ENCODE data around the gene FOXQ1.

The FOXQ1 gene

DNA sequence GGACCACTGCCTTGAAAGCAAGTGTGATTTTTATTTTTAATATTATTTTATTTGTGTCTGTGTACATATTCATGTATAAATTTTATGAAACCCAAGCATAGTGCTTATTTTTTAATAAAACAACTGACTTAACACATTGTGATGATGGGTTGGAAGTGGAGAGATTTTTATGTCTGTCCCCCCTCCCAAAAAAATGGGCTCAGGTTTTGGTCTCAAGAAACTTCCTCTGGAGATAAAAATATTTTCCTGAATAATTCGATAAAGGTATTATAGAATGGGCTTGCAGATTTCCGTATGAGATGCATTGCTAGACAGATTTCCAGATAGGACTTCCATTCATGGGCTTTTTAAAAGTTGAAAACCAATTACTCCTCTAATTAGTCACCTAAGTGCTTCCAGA, 2.7 kb downstream of the FOXQ1 start:
- H3K4me1 ChIP-seq (ENCODE audit: control insufficient read depth, insufficient read depth, low read length) = no peaks in the 10 kb centered on the region
- CTCF ChIA-PET = interaction anchor here (0.9 kb wide), 1 partner anchor 402 kb away, joined by 4 read pairs; no protein-coding TSS in a partner anchor
- H3K9me3 ChIP-seq (ENCODE audit: control insufficient read depth, insufficient read depth, low read depth, low read length) = no peaks in the 10 kb centered on the region
- H3K4me3 ChIP-seq (ENCODE audit: low read depth, low read length) = no peak overlapping the region
- no peak overlapping the region for H3K27ac ChIP-seq (ENCODE audit: extremely low read depth, low read depth, low read length)
- no peaks in the 10 kb centered on the region for H3K36me3 ChIP-seq (ENCODE audit: control insufficient read depth in 2 of 2, insufficient read depth in 1 of 2, low read length in 2 of 2)
- POLR2A ChIA-PET = no interaction called here
- TF ChIP-seq ZNF777 (tag by site-specific recombination; IDR thresholded peaks at IDR 0.05; ENCODE audit: borderline replicate concordance) = no peak
- TF ChIP-seq PRDM1 (tag by site-specific recombination; IDR thresholded peaks at IDR 0.05) = no peak
- TF ChIP-seq ZNF404 (tag by site-specific recombination; IDR thresholded peaks at IDR 0.05) = no peak
- no peak for TF ChIP-seq ZNF571 (tag by site-specific recombination; IDR thresholded peaks at IDR 0.05)
- no peak for TF ChIP-seq GFI1B (tag by site-specific recombination; IDR thresholded peaks at IDR 0.05)
- no peak for TF ChIP-seq REPIN1 (tag by site-specific recombination; IDR thresholded peaks at IDR 0.05; ENCODE audit: low read depth)
- no peak for TF ChIP-seq ZNF791 (tag by site-specific recombination; IDR thresholded peaks at IDR 0.05)

GRCh38 chr6:1315201-1315559, 3.3 kb downstream of the FOXQ1 start:
- Histone ChIP-seq H3K4me1 (ENCODE audit: control insufficient read depth, insufficient read depth, low read length) (no peaks in the 10 kb centered on the region), H3K4me3 (ENCODE audit: low read depth, low read length) (no peak overlapping the region), H3K36me3 (ENCODE audit: control insufficient read depth in 2 of 2, insufficient read depth in 1 of 2, low read length in 2 of 2) (no peaks in the 10 kb centered on the region), H3K27ac (ENCODE audit: extremely low read depth, low read depth, low read length) (no peak overlapping the region), H3K9me3 (ENCODE audit: control insufficient read depth, insufficient read depth, low read depth, low read length) (no peaks in the 10 kb centered on the region)
- POLR2A ChIA-PET = no interaction called here
- TF ChIP-seq ZNF202 (tag by site-specific recombination; IDR thresholded peaks at IDR 0.05; ENCODE audit: borderline replicate concordance) (no peak), ZNF768 (tag by site-specific recombination; IDR thresholded peaks at IDR 0.05) (no peak), ZNF174 (tag by site-specific recombination; IDR thresholded peaks at IDR 0.05) (no peak), ZNF394 (tag by site-specific recombination; IDR thresholded peaks at IDR 0.05; ENCODE audit: borderline replicate concordance) (no peak), AEBP2 (tag by site-specific recombination; IDR thresholded peaks at IDR 0.05; ENCODE audit: borderline replicate concordance) (no peak), ZBTB1 (tag by site-specific recombination; IDR thresholded peaks at IDR 0.05) (no peak), ZNF488 (tag by site-specific recombination; IDR thresholded peaks at IDR 0.05) (no peak), ZNF433 (tag by site-specific recombination; IDR thresholded peaks at IDR 0.05; ENCODE audit: low read depth) (no peak), ZNF214 (tag by site-specific recombination; IDR thresholded peaks at IDR 0.05; ENCODE audit: borderline replicate concordance) (no peak), ZNF23 (tag by site-specific recombination; IDR thresholded peaks at IDR 0.05; ENCODE audit: borderline replicate concordance) (no peak), PBX3 (CRISPR knock-in tag; IDR thresholded peaks at IDR 0.05) (no peak)
- TF ChIP-seq, protein P1, sequence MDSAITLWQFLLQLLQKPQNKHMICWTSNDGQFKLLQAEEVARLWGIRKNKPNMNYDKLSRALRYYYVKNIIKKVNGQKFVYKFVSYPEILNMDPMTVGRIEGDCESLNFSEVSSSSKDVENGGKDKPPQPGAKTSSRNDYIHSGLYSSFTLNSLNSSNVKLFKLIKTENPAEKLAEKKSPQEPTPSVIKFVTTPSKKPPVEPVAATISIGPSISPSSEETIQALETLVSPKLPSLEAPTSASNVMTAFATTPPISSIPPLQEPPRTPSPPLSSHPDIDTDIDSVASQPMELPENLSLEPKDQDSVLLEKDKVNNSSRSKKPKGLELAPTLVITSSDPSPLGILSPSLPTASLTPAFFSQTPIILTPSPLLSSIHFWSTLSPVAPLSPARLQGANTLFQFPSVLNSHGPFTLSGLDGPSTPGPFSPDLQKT (IDR thresholded peaks at IDR 0.05; ENCODE audit: borderline replicate concordance, low read depth, low read length) = no peak
- CTCF ChIA-PET = no interaction called here
